Medulla oblongata (tissue), 1 donor: ENCODE results near the gene BST2.

Experiments used
- DNase-seq: peaks from one replicate; pipeline ENCODE4 v3.0.0-alpha.2; 2015; ENCODE audit errors: extremely low spot score

BST2 gene

DNA sequence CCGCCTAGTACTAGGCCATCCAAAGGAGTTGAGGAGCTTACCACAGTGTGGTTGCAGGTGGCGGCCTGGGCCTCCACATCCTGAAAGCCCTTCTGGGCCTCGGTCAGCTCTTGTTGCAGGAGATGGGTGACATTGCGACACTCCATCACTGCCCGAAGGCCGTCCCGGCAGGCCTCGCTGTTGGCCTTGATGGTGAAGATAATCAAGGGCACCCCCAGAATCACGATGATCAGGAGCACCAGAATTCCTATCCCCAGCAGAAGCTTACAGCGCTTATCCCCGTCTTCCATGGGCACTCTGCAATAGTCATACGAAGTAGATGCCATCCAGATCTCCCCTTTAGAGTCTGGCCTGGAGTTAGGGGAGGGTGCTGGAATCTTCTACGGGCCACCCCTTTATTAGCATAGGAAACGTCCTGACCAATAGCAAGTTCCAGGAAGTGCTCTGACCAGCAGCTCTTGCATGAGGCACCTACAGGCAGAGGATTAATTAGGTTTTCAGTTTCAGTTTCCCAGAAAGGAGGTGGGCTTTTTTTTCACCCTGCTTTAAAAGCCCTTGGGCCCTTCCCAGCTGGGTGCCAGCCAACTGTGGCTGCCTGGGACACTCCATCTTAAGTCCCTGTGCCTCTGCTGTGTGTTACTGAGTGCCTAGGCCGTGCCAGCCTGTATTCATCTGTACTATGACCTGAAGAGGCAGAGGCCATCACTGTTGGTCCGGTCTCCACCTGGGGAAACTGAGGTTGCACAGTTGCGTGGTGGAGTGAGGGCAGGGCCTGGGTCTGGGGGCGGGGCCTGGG is at the start of gene BST2:
TSS of gene BST2 (minus strand) at position 381 of the 796 bp plus-strand sequence. CDS start at position 326, 55 bp downstream.
- DNase-seq, result peak; percentile 86

DNA sequence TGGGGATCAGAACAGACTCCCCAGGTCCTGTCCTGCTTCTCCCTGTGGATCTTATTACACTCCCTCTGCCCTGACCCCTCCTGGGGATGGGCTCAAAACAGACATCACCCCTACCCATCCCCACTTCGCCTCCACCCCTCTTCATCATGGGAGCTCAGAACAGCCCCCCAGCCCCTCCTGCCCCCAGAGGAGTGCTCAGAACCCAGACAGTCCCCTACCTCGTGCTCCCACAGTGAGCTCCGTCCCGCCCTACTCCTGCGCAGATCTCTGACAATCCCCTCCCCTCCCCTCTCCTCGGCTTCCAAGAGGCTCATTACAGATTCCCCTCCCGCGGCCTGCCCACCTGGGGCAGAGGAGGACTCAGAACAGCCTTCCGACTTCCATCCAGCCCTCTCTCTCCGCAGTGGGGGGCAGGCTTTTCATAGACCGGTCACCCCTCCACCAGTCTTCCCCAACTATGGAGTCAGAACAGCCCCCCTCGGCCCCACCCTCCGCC is 49.2 kb upstream of the BST2 start:
- no peak for DNase-seq

- DNase-seq, result no peak
Measured at GRCh38 chr19:17451820-17452219, 46.4 kb upstream of the BST2 start.

DNA sequence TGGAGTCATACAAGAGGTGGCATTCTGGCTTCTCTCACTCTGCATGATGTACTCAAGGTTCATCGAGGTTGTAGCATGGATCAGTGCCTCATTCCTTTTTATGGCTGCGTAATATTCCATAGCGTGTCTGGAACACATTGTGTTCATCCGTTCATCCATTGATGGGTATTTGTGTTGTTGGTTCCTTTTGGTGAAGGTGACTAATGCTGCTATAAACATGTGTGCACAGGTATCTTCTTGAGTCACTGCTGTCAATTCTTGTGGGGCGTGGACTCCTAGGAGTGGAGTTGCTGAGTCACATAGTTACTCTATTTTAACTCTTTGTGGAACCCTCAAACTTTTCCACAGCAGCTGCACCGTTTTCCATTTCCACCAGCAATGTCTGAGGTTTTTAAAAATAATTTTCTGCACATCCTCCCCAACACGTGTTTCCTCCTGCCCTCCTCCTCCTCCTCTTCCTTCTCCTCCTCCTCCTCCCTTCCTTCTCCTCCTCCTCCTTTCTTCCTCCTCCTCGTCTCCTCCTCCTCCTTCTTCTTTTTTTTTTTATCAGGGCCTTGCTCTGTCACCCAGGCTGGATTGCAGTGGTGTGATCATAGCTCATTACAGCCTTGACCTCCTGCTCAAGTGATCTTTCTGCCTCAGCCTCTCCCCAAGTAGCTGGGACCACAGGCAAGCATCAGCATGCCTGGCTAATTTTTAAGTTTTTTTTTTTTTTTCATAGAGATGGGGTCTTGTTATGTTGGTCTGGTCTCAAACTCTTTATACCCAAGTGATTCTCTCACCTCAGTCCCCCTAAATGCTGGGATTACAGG is 45.0 kb upstream of the BST2 start:
- DNase-seq, result no peak

- DNase-seq, result peak; percentile 23
Measured at GRCh38 chr19:17448131-17448967, 42.9 kb upstream of the BST2 start, which contains the start of gene TMEM221. TSS of gene TMEM221 (minus strand) at chr19:17448668. CDS start at chr19:17448462, 206 bp downstream.

DNA sequence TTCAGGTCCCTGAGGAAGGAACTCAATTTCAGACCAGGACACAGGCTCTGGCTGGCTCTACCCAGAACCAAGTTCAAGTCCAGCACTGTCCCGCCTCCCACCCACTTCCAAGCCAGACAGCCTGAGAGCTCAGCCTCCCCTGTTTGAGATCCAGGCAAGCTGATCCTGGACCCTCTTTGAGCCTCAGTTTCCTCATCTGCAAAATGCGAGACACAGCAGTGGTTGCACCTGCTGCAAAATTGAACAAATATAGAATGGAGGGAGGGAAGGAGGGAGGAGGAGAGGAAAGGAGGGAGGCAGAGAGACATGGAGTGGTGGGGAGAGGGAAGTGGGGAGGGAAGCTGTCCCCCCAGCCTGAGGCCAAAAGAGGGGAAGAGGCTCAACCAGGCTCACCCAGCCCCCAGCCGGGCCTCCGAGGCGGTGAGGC is 42.3 kb upstream of the BST2 start:
- DNase-seq, result no peak

DNA sequence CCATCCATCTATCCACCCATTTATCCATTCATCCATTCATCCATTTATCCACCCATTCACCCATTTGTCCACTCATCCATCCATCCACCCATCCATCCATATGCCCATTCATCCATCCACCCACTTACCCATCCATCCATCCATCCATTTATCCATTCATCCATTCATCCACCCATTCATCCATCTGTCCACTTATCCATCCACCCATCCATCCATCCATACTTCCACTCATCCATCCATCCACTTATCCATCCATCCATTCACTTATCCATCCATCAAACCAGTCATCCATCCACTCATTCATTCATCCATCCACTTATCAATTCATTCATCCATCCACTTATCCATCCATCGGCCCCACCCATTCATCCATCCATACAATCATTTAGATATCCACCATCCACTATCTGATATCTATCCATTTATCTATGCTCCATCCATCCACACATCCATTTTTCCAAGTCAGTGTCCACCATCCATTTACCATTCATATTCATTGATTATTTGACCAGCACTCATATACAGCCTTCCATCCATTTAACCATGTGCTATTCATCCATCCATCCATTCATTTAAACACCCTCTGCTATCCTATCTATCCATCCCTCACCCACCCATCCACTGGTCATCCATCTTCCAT is 40.2 kb upstream of the BST2 start:
- no peak for DNase-seq

DNA sequence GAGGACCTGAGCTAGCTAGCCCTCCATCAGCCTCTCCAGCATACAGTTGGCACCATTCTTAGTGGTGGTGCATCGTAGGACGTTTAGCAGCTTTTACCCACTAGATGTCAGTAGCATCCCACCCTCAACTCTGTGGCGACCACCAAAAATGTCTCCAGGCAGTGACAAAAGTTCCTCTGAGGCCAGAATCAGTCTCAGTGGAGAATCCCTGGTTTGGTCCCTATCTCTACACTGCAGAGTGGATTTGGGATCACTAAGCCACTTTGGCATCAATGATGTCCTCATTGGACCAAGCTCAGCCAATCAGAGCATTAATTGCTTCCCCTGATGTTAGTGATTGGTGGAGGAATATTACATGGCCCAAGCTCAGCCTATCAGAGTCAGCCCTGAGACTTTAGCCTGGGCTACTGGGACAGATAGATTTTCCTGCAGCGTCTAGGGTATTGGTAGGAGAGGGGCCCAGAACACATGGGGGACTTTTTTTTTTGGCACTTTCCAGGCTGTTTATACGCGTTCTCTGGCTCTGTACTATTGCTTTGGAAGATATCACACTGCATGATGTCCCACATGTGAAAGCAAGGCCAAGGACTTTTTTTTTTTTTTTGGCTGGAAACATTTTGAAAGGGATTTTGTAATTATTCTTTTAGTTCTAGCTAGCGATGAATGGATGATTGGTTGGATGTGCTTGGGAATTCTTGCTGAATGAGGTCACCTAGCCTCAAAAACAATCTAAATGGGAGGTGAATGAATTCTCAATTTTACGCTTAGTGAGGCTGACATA is 36.0 kb upstream of the BST2 start:
- DNase-seq, result no peak

DNA sequence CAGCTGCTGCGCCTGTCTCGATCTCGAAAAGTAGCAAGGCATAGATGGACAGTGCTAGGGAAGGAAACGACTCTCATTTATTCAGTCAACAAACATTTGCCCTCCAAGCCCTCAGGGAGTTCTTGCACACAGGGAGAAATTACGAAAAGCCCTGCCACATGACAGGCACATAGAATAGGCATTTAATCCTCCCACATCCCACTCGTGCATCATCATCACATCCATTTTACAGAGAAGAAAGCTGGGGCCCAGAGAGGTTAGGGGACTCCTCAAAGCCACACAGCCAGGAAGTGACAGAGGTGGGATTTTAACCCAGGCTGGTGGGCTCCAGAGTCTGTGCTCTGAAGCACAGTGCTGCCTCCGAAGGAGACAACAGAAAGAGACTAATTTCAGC is 31.4 kb upstream of the BST2 start:
- no peak for DNase-seq

DNA sequence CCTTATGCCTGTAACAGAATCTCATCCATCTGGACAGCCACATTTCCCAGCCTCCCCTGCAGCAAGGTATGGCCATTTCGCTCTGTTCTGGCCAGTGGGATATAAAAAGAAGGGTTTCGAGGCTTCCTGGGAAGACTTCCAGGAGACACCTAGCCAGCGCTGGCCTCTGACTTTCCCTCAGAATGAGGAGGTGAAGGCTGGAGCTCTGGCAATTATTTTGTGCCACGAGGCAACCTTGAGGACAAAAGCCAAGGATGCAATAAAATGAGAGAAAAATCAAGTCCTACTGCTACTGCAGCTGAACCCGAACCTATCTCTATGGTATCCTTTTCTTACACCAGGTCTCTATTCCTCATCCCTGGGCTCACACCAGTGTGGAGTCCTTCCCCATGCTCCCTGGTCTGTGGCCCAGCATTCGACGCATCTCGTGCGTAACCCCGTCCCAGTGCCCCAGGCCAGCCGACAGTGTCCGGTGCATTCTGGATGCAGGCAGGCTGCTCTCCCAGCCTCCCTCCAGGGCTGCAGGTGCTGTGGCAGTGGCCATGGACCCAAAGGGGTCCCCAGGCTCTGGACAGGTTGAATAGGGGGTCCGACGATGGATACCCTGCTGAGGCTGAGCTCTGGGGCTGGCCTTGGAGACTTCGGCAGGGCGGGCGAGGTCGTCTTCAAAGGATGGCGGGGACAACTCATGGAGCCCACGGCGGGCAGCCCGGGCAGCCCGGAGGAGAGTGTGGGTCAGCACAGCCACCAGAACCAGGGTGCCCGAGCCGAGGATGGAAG is 30.9 kb upstream of the BST2 start:
- DNase-seq, result no peak

DNA sequence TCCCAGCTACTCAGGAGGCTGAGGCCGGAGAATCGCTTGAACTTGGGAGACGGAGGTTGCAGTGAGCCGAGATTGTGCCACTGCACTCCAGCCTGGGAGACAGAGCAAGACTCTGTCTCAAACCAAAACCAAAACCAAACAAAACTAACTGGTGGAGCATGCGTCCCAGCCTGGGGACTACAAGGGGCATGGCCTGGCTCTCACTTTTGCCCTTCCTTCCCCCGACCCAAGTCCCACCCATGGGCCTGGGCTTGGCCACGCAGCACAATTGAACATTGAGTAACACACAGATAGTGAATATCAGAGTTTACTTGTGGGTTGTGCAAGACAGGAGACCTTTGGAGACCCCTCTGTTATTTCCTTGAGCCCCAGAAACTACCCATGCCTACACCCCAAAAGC is 29.8 kb upstream of the BST2 start:
- no peak for DNase-seq

- no peak for DNase-seq
Measured at GRCh38 chr19:17431417-17431816, 26.0 kb upstream of the BST2 start.

DNA sequence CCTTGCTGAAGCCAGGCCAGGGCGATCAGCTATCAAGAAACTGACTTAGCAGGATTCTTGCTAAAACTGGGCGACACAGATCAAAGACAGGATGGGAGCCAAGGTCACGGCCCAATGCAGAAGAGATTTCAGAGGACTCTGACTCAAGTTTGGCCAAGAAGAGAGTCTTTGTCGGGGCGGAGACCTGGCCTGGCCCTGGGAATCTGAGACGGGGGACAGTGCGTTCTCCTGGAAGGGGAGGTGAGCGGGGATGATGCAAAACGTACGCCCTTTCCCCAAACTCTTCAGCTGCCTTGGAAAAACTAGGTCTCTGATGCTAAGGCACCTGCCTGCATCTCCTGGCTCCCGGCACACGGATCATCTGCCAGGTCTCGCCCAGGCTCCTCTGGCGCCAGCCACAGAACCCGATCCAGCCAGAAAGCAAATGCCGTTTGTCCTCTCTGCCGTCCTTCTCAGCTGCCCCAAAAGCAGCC is 24.2 kb upstream of the BST2 start:
- DNase-seq, result no peak

DNA sequence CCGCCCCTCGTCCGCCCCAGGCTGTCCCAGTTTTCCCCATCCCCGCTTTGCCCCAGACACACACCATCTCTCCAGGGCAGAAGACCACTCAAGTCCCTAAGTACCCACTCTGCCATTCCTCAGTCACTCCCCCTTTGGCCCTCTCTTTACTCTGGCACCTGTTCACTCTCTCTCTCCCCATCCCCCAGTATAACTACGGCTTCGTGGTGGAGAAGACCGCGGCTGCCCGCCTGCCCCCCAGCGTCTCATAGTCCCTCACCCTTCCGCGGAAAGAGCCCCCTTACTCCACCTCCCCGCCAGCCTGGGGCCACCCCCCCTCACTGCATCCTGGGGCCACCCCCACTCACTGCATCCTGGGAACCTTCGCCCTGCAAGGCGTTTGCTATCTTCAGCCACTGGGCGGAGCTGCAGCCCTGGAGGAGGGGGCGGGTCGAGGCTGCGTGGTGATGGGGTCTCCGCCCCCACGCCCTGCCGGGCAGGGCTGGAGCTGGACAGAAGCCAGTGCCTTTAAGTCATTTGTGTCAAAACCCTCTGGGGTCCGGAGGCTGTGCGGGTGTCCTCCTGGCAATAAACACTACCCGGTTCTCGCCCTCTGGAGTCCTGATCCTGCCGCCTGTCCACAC is 19.4 kb upstream of the BST2 start:
- DNase-seq, result no peak

GRCh38 chr19:17423429-17424208 is 18.2 kb upstream of the BST2 start:
- DNase-seq, result no peak

DNA sequence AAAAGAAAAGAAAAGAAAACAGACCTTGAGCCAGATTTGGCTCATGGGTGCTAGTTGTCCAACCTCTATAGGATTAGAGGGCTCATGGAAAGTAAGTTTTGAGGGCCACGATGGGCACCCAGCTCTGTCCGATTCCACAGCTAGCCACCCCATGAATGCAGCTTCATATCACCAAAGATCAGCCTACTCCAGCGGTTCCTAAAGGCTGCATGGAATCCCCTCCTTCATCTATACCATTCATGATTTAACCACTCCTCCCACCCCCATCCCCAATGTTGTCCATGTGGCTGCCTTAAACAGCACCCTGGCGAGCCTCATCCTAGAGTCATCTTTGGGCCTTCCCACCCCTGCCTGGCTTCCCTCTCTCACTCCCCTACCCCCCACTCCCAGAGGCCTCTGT is 16.5 kb upstream of the BST2 start:
- DNase-seq, result no peak

- DNase-seq, result no peak
Measured at GRCh38 chr19:17420475-17420924, 15.1 kb upstream of the BST2 start.
